Kidney capillary endothelial cell (primary cell): ENCODE results near the gene POLR2I.
"Not testable (repeated sequence)": the region's sequence is repeated elsewhere in the genome, so short reads cannot be mapped to it uniquely, and the experiment has no call there.

ENCODE experiments used
- DNase-seq: peaks from one replicate; pipeline ENCODE4 v3.0.0-alpha.2; 2018; ENCODE audit warnings: low spot score

Gene POLR2I

DNA sequence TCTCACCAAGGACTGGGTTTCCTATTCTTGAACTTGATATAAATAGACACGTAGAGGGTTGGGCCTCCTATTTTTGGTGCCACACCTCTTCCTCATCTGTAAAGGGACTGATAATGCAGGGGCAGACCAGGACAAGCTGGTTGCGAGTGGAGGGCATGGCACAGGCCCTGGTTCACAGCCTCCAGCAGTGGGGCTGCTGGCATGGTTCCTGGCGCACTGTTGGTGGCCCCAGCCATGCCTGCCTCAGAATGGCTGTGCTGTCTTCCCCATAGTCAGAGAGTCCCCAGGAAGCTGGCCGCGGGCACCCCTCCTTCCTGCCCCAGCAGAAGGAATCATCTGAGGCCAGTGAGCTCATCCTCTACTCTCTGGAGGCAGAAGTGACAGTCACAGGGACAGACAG lies 14.2 kb downstream of the POLR2I start:
- DNase-seq: no peak

DNA sequence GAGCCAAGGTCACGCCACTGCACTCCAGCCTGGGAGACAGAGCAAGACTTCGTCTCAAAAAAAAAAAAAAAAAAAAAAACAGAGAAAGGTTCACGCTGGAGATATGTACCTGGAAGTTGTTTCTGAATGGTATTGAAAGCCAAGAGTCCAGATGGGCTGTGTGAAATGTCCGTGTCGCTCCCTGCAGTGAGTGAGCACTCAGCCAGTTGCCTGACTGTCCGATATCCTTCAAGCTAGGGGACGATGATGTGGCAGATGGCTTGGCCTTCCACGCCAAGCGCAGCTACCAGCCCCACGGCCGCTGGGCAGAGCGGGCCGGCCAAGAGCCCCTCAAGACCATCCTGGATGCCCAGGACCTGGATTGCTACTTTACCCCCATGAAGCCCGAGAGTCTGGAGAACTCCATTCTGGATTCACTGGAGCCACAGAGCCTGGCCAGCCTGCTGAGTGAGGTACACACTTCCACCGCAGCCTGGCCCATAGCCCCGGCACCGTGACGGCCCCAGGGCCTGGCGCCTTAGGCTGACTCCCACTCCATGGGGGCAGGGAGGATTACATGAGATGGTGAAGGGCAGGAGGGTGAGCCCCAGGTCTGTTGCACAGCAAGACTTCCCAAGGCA lies 15.4 kb downstream of the POLR2I start:
- no peak for DNase-seq

DNA sequence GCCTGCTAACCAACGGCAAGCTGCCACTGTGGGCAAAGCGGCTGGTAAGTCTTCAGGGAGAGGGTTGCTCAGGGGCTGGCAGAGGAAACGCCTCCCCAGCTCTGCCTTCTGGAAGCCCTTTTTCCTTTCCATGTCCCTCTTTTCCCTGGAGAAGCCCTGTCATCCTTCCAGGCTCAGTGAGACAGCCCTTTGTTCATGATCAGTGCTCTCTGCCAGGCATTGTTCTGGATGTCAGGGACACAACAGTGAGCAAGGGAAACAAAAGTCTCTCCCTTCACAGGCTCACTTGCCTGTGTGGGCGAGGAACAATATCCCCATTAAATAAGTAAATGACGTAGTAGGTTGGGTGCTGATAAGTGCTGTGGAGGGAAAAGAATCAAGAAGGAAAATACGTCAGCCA lies 17.6 kb downstream of the POLR2I start:
- DNase-seq: no peak

DNA sequence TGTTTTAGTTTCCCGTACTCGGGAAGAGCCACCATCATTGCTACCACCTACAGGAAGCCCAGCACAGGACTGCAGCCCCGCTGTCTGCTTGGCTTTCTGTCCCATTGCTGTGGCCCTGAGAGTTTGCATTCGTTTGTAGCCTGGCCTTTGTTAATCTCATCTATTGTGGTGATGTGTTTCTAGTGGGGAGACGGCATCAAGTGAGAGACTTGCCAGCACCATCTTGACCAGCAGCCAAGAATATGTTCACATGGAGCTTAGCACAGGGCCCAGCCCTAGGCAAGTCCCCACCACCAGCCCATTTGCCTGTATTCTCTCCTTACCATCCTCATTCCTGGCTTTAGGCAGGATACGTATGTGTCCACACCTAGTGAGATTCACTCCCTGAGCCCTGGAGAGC lies 21.0 kb downstream of the POLR2I start:
- DNase-seq: no peak

DNA sequence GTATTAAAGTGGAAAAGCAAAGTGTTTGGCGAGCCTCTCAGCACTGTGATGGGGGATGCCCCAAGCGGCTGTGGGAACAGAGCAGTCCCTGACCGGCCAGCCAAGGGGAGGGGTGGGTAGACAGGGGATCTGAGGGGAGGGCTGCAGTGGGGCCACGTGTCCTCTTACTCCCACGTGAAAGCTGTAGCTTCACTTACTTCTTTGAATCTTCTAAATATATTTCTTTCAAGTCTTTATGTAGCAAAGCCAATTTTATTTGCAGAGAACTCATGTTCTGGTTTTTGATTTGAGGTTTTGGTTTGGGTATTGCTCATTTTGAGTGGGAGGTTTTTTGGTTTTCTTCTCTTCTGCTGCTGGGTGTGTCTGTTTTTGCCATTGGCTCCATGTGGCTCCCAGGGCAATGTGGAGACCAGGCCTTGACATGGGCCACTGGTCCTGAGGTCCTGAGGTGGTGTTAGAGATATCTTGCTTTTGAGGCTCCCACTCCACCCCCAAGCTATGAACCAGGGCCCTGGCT lies 21.5 kb downstream of the POLR2I start:
- DNase-seq: no peak

DNA sequence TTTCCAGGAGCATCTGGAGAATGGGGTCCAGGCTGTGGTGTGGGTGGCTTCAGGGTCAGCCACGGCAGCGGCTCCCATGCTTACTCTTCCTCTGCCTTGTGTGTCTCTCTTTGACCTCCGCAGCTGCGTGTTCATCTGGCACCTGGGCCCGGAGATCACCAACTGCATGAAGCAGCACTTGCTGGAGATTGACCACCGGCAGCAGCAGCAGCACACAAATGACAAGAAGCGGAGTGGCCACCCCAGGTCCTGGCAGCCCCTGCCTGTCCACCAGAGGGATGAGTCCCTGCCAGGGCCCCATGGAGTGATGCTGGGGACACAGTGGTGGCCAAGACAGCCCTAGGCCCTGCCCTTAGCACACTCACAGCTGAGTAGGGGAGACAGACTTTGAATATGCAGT lies 22.1 kb downstream of the POLR2I start:
- DNase-seq: no peak

DNA sequence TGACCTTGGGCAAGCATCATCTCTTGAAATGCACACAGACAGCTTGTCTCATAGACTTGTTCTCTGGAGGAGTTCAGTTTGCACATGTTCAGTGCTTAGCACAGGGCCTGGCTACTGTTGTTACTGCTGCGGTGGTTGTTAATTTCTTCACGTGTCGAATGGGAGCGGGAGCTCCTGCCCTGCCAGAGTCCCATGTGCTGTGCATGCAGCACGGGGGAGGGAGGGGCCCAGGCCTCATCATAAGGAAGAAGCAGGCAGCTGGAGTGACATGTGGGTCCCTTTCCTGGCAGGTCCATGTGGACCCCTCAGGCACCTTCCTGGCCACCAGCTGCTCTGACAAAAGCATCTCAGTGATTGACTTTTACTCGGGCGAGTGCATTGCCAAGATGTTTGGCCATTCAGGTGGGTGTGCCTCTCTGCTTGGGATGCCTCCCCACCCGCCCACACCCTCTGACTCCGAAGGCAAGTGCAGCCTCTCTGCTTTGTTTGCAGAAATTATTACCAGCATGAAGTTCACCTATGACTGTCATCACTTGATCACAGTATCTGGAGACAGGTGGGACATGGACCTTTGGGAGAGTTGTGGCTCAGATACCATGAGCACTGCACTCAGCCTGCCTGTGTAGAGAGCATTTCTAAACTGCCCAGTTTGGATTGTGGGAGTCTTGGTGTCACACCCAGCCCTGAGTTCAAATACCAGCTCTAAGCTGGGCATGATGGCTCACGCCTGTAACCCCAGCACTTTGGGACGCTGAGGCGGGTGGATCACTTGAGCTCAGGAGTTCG lies 23.6 kb downstream of the POLR2I start:
- DNase-seq: no peak

DNA sequence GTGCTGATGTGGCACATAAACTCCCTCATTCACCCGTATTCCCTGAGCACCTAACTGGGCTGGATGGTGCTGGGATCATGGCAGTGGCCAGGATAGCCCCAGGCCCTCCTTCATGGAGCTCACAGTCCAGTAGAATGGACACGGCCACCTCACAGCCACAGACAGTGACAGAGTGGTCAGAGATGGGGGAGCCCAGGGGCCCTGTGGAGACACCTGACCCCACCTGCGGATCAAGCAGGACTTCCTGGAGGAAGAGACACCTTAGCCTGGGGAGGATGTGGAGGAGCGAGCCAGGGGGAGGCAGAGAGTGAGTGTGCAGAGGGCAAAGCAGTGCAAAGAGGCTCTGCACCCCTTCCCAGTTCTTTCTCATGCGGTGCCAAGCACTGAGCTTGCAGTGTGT lies 24.8 kb downstream of the POLR2I start:
- no peak for DNase-seq

DNA sequence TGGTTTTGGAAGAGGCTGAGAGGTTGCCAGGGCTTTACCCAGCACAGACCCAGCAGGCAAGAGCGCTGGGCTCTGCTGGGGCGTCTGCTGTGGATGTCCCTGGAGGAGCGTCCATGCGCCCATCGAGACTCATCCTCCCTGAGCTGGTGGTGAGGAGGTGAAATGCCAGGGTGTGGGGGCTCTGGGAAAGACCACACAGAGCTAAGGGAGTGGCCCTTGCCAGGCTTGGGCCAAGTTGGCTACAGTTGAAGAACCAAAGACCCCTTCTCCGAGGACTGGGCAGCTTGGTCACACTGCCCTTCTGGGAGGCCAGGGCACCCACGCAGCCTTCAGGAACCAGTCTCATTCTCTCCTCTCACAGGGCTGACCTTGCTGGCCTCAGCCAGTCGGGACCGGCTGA lies 28.3 kb downstream of the POLR2I start:
- DNase-seq: no peak

DNA sequence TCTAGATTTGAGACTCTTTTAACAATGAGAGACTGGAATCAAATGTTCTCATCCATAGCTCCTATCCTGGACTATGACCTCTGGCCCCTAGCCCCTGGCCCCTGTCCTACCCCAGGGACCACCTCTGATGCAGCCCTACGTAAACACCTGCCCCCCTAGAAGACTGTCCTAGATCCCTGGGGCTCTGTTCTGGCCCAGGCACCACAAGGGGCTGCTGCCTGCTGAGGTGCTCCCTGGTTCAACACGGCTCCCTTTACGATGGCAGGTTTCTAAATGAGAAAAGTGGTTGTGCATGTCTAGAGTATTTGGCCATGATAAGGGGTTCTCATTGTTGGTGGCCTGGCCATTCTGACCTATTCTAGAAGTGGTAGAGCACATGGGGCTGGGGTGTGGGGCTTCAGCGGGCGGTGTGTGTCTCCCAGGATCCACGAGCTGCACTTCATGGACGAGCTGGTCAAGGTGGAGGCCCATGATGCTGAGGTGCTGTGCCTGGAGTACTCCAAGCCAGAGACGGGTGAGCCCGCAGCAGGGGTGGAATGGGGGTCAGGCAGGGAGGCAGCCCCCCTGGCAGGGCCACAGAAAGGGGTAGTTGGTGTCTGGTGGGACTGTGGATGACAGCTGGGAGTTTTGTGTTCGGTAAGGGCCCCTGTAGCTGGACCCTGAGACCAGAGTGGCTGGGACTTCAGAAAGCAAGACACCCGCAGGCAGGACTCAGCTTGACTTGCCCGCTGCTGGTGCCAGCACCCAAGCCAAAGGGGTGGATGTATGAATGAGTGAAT lies 30.3 kb downstream of the POLR2I start:
- no peak for DNase-seq

DNA sequence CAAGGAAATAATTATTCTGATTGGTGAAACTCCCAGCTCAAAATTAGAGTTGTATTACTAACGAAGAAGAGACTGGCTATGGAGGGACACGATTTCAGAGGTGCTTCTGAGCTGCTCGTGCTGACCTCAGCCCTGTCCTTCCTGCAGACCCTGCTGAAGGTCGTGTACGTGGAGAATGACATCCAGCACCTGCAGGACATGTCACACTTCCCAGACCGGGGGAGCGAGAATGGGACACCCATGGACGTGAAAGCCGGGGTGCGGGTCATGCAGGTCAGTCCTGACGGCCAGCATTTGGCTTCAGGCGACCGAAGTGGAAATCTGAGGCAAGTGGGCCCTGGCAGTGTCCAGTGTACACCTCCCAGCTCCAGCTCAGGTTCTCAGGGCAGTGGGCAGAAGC lies 31.8 kb downstream of the POLR2I start:
- no peak for DNase-seq

DNA sequence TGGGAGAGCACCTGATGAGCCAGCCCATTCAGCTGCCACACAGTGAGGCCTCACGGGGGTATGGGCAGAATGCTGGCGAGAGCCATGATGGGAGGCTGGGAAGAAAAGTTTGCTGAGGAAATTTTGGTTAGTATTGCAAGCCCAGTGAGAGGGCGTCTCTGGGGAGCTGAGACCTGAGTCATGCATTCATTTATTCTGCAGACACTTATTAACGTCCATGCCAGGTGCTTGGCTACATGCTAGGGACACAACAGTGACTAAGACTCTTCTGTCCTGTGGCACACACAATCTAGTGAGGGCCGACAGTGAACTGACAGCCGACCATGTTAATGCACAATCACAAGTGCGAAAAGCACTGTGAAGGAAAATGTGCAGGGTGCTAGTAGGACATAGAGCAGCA lies 32.8 kb downstream of the POLR2I start:
- no peak for DNase-seq

DNA sequence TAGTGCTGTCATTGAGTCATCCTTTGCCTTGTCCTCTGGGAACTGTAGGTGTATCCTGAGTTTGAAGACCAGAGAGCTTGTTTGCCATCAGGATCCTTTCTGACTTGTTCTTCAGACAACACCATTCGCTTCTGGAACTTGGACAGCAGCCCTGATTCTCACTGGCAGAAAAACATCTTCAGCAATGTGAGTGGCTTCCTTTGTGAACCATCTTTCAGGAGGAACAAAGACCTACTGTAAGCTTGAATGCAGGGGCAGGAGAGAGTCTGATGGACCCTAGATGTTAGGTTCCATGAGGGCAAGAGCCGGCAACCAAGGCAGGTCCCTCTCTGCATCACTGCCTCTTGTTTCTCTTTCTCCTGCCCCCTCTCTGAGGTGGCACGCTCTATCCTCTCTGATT lies 33.3 kb downstream of the POLR2I start:
- DNase-seq: no peak

DNA sequence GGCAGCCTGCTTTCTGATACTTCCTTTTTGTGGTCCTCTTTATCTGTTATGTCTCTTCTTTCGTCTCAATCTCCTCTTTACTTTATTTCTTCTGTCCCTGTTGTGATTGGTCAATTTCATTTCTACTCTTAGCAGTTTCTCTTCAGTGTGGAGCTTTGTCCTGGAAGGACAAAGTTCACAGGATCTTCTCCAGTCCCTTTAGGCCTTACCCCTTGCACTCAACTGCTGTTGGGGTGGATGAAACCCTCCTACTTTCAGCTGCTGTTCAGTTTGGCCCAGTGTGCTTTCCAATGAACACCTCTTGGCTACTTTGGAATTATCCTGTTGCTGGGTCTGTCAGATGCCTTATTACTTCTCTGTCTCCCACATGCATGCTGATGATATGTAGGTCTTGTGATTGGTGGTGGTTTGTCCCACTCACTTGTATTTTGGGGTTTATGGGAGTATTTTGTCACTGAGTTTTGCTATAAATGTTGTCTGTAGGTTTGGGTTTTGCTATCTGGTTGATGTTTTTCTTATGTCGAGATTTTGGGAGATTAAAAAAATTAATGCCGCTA lies 35.2 kb downstream of the POLR2I start:
- DNase-seq: no peak

DNA sequence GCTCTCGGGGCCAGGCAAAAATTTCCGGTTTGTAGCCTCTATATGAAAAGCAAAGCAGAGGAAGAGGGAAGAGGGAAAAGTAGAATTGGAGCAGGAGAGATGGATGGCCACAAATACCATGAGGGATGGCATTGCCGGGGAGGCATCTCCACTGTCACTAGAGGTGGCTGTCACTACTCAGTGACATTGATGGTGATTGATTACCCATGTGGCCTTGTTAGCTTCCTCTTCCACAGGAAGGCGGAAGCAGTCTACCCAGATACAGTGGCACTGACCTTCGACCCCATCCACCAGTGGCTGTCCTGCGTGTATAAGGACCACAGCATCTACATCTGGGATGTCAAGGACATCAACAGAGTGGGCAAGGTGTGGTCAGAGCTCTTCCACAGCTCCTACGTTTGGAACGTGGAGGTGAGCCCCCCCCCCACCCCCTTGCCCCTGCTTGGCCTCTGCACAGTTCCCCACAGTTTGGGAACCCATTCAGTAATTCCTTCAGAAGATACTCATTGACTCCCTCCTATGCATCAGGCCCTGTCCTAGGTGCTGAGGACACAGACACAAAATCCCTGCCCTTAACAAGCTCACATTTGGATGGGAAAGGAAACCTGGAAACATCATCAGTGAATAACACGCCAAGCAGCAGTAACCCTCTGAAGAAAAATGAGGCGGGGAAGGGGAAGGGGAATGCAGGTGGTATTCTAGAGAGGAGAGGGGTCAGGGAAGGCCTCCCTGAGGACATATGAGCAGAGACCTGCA lies 41.4 kb downstream of the POLR2I start:
- DNase-seq: no peak

DNA sequence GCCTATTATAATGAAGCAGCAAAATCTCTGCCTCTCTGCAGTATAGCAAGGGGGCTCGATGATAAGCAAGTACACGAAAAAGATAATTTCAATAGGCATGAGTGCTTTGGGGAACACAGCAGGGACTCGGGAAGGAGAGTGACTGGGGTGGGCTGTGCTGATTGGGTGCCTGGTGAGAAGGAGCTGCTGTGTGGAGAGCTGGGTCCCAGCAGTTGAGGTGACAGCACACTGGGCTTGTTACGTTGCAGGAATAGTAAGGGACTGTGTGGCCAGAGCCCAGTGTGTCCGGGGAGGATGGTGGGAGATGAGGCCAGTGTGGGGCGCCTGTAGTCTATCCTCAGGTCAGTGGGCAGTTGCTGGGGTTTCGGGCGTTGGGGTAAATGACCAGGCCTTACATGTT lies 42.6 kb downstream of the POLR2I start:
- DNase-seq: no peak

DNA sequence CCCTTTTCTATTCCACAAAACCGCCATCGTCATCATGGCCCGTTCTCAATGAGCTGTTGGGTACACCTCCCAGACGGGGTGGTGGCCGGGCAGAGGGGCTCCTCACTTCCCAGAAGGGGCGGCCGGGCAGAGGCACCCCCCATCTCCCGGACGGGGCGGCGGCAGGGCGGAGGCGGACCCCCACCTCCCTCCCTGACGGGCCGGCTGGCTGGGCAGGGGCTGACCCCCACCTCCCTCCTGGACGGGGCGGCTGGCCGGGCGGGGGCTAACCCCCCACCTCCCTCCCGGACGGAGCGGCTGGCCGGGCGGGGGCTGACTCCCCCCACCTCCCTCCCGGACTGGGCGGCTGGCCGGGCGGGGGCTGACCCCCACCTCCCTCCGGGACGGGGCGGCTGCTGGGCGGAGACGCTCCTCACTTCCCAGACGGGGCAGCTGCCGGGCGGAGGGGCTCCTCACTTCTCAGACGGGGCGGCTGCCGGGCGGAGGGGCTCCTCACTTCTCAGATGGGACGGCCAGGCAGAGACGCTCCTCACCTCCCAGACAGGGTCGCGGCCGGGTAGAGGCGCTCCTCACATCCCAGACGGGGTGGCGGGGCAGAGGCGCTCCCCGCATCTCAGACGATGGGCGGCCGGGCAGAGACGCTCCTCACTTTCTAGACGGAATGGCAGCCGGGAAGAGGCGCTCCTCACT lies 45.7 kb downstream of the POLR2I start:
- DNase-seq: not testable (repeated sequence)

DNA sequence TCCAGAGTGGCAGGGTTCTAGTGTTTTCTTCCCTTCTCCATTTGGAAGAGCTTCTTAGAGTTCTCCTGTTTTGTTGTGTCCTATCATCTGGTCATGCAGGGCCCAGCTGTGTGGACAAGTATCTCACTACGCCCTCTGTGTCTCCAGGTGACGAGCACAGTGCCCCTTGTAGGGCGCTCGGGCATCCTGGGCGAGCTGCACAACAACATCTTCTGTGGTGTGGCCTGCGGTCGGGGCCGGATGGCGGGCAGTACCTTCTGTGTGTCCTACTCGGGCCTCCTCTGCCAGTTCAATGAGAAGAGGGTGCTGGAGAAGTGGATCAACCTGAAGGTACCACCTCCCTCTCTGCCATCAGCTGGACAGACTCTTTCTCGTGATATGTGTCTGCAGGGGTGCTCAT lies 47.0 kb downstream of the POLR2I start:
- DNase-seq: no peak

DNA sequence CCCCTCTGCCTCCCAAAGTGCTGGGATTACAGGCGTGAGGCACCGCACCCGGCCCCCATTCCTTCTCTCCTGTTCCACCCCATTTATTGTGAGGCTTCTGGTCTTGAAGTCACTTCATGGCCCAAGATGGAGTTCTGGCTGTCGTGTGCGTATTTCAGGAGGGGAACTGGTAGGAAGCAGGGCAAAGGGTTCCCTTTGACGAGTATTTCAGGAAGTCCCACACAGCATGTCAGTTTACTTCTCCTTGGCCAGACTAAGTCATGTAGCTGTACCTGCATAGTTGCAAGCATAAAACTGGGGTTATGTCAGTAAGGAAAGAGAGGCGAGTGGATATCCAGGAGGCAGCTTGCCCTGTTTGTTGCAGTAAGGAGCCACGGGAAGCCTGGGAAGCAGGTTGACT lies 49.8 kb downstream of the POLR2I start:
- DNase-seq: no peak
